ENCODE data around the gene COL9A3.

The COL9A3 gene

DNA sequence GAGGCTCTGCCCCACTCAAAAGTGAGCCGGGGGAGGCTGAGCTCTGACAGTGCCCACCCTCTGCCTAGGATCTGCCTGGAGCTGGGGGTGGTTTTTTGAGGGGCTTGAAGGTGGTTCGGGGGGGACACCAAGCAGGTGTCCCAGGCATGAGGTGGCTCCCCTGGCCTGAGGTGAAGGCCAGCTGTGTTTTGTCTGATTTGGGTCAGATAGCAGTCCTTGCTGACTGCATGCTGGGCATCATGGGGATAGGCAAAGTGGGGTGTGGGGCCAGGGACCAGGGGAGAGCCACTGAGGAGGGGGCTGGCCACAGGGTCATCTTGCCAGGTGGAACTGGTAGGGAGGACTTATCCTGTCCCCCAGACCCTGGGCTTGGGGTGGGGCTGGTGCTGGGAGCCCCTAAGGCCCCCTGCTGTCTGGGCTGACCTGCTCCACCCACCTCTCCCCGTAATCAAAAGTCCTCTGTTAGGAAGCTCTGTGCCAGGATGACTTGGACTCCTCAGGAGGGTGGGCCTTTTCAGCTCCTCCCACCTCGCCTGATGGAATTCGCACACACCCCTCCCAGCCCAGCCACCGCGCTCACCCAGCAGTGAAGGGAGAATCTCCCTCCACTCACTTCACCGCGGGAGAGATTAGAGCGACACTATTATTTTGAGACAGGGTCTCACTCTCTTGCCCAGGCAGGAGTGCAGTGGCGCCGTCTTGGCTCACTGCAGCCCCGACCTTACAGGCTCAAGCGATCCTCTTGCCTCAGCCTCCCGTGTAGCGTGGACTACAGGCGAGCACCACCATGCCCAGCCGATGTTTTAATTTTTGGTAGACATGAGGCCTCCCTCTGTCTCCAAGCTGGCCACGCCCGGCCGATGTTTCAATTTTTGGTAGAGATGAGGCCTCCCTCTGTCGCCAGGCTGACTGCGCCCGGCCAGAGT, 1.5 kb upstream of the COL9A3 start:
- Histone ChIP-seq H3K27ac (ENCODE audit: low read length) (no peak overlapping the region), H3K4me1 (ENCODE audit: low read length) (no peaks in the 10 kb centered on the region), H3K4me3 (ENCODE audit: low read length) (no peak overlapping the region), H3K9ac (ENCODE audit: low read length) (no peak overlapping the region), H3K79me2 (ENCODE audit: low read length) (no peaks in the 10 kb centered on the region), H3K36me3 (replicated peaks; ENCODE audit: low read depth, low read length) (peaks cover 25% of the 10 kb centered on the region), H3K4me2 (ENCODE audit: low read length) (no peak overlapping the region), H3K27me3 (ENCODE audit: low read depth, low read length) (peaks cover 7% of the 10 kb centered on the region), H2AFZ (ENCODE audit: low read depth, low read length) (no peak overlapping the region), H4K20me1 (ENCODE audit: insufficient read depth, low read length) (peaks cover 23% of the 10 kb centered on the region), H3K9me3 (ENCODE audit: insufficient read depth, low read length) (no peaks in the 10 kb centered on the region)
- no peak for TF ChIP-seq EZH2phosphoT487 (IDR thresholded peaks at IDR 0.05; ENCODE audit: low read depth)
- TF ChIP-seq, protein P1, sequence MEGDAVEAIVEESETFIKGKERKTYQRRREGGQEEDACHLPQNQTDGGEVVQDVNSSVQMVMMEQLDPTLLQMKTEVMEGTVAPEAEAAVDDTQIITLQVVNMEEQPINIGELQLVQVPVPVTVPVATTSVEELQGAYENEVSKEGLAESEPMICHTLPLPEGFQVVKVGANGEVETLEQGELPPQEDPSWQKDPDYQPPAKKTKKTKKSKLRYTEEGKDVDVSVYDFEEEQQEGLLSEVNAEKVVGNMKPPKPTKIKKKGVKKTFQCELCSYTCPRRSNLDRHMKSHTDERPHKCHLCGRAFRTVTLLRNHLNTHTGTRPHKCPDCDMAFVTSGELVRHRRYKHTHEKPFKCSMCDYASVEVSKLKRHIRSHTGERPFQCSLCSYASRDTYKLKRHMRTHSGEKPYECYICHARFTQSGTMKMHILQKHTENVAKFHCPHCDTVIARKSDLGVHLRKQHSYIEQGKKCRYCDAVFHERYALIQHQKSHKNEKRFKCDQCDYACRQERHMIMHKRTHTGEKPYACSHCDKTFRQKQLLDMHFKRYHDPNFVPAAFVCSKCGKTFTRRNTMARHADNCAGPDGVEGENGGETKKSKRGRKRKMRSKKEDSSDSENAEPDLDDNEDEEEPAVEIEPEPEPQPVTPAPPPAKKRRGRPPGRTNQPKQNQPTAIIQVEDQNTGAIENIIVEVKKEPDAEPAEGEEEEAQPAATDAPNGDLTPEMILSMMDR (IDR thresholded peaks at IDR 0.05; ENCODE audit: low read depth, low read length): no peak

DNA sequence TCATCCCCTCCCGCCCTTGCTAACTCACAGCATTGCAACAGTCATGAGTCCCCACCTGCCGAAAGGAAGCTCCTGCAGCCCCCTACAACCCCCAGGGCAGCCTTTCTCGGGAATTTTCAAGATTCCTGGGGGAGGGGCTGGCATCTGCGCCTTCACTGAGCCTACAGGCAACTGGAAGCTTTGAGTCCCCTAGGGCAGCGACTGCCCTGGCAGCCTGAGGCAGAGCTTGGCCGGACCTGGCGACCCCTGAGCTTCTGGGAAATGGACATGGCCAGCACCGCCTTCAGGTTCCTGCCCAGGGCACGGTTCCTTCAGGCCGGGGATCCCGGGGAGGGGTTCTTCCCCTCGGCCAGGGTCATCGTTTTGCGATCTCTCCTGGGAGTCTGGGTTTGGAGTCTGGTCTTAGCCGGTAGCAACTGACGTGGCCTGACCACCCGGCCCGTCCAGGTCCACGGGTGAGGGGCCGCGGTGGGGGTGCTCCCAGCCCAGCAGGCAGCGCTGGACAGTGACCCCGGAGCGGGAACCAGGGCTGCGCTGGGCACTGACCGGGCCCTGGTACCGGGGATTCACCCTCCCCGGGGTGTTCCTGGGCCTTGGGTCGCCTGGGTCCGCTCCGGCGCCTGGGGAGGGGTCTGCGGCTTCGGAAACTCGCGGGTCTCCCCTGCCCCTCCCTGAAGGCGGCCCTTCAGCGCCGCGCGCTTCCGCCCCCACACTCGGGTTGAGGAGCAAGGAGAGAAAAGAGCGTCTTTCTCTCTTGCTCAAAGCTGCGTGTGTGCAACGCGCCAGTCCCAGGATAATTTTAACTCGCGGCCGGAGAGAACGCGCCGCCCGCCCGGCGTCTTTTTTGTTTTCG, 593 bp upstream of the COL9A3 start:
- Histone ChIP-seq H3K36me3 (replicated peaks; ENCODE audit: low read depth, low read length) (peaks cover 19% of the 10 kb centered on the region), H3K27me3 (ENCODE audit: low read depth, low read length) (peaks cover 7% of the 10 kb centered on the region), H3K79me2 (ENCODE audit: low read length) (no peaks in the 10 kb centered on the region), H3K4me1 (ENCODE audit: low read length) (no peaks in the 10 kb centered on the region), H3K9me3 (ENCODE audit: insufficient read depth, low read length) (no peaks in the 10 kb centered on the region), H3K27ac (ENCODE audit: low read length) (no peak overlapping the region), H4K20me1 (ENCODE audit: insufficient read depth, low read length) (peaks cover 23% of the 10 kb centered on the region), H3K9ac (ENCODE audit: low read length) (no peak overlapping the region), H3K4me3 (ENCODE audit: low read length) (no peak overlapping the region), H3K4me2 (ENCODE audit: low read length) (no peak overlapping the region), H2AFZ (ENCODE audit: low read depth, low read length) (no peak overlapping the region)
- TF ChIP-seq EZH2phosphoT487 (IDR thresholded peaks at IDR 0.05; ENCODE audit: low read depth): no peak
- TF ChIP-seq, protein P1 (IDR thresholded peaks at IDR 0.05; ENCODE audit: low read depth, low read length): no peak

DNA sequence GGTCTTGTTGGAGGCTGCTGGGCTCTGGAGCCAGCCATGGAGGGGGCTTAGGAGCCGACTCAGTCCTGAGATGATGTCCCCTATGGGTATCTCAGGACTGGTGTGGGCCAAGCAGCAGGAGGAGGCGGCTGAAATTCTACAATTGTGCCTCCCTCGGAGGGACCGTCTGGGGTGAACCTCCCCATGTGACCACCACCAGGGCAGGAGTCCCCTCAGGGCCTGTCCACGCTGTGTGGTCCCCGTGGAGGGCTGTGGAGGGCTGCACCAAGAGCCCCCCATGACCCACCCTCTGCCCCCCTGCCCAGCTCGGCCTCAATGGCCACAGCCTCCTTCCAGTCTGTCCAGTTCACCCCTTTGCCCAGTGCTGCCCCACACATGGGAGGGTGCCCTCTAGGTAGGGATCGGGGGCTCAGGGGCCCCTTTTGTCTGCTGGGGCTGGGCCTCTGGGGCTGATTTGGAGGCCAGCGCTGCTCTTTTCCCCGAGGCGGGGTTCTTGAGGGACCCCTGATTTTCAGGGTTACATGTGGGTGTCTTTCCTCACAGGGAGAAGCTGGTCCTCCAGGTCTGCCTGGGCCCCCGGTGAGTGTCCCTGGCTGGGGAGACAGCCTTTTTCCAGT, 1.2 kb downstream of the COL9A3 start:
- H3K79me2 ChIP-seq (ENCODE audit: low read length): no peaks in the 10 kb centered on the region
- no peaks in the 10 kb centered on the region for H3K9me3 ChIP-seq (ENCODE audit: insufficient read depth, low read length)
- TF ChIP-seq EZH2phosphoT487 (IDR thresholded peaks at IDR 0.05; ENCODE audit: low read depth): no peak
- TF ChIP-seq, protein P1 (IDR thresholded peaks at IDR 0.05; ENCODE audit: low read depth, low read length): no peak
- peaks cover 7% of the 10 kb centered on the region for H3K27me3 ChIP-seq (ENCODE audit: low read depth, low read length)
- no peak overlapping the region for H2AFZ ChIP-seq (ENCODE audit: low read depth, low read length)
- peaks cover 9% of the 10 kb centered on the region for H3K36me3 ChIP-seq (replicated peaks; ENCODE audit: low read depth, low read length)
- H3K27ac ChIP-seq (ENCODE audit: low read length): no peak overlapping the region
- no peak overlapping the region for H3K4me2 ChIP-seq (ENCODE audit: low read length)
- H3K4me1 ChIP-seq (ENCODE audit: low read length): peaks cover 12% of the 10 kb centered on the region
- no peak overlapping the region for H3K9ac ChIP-seq (ENCODE audit: low read length)
- no peak overlapping the region for H3K4me3 ChIP-seq (ENCODE audit: low read length)
- H4K20me1 ChIP-seq (ENCODE audit: insufficient read depth, low read length): peaks cover 17% of the 10 kb centered on the region

Measured in OCI-LY3 (cell line).